GM18870 (cell line): Measurements from ENCODE around the gene ZPR1.
"Not testable (repeated sequence)": the region's sequence is repeated elsewhere in the genome, so short reads cannot be mapped to it uniquely, and the experiment has no call there.

Experiments used
- ATAC-seq: cut with Tn5 transposase; IDR thresholded peaks from one replicate; pipeline ENCODE4 v1.9.1; 2021; ENCODE audit warnings: moderate library complexity; ENCODE audit not compliant: unreplicated experiment

Gene ZPR1

GRCh38 chr11:116771935-116772334 is 15.9 kb downstream of the ZPR1 start:
- no peak for ATAC-seq

DNA sequence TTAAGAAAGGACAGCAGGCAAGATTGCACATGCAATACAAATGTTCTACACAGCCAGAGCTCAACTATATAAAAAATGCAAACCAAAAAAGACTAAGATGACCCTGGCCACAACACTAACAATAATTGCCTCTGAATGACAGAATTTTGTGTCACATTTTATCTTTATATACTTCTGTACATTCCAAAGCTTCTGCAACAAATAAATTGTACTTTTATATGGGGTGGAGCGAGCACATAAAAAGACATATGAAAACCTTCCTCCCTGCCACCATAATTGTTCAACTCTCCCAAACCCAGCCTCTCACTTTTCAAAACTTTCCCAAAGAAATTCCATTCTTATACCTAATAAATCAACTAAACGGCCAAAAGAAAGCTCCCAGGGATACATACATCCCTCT is 25.7 kb downstream of the ZPR1 start:
- ATAC-seq: no peak

DNA sequence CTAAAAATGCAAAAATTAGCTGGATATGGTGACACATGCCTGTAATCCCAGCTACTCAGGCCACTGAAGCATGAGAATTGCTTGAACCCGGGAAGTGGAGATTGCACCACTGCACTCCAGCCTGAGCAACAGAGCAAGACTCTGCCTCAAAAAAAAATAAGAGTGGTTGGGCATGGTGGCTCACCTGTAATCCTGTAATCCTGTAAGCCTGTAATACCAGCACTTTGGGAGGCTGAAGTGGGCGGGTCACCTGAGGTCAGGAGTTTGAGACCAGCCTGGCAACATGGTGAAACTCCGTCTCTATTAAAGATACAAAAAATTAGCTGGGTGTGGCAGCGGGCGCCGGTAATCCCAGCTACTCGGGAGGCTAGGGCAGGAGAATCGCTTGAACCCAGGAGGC is 31.8 kb downstream of the ZPR1 start:
- not testable (repeated sequence) for ATAC-seq

DNA sequence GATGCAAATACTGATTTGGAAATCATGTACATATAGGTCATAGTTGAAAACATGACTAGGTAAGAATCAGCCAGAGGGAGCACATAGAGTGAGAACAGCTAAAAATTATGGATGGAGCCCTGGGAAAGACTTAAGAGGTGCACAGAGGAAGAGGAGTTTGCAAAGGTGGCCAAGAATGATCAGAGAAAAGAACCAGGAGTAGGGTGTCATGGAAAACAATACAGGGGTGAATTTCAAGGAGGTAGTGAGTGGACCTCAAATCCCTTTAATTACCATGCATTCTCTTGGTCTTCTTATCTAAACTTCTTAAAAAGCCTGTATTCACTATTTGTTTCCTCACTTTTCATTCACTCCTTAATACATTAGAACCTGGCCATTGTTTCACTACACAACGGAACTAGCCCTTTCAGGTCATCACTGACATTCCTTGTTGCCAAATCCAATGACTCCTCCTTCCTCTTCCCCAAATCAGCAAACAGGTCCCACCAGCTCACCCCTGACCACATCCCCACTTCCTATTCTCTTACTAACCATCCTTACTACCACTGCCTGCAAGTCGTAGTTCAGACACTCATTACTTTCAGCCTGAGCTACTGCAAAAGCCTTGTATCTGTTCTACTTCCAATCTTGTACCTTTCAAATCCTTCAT is 37.6 kb downstream of the ZPR1 start:
- ATAC-seq: no peak

- ATAC-seq: no peak
Observed at GRCh38 chr11:116742104-116742503, 45.7 kb downstream of the ZPR1 start.

DNA sequence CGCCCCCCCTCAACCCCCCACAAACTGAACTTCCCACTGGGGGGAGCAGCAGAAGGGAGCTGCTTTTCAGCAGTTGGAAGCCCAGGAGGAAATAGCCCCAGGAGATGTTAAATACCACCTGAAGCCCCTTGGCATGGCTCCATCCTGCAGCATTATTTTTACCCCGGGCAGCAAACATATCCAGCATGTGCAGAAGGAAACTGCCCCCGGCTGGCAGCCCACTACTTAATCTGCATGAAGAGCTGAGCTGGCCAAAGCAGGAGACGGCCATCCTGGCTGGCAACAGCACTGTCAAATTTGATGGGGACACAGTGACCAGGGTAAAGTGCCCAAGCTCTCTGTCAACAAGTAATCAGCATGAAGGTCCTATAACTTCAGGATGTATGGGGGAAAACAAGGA is 47.1 kb downstream of the ZPR1 start:
- ATAC-seq: no peak

GRCh38 chr11:116738975-116739374 is 48.8 kb downstream of the ZPR1 start:
- ATAC-seq: no peak

GRCh38 chr11:116736763-116737162 is 51.1 kb downstream of the ZPR1 start:
- ATAC-seq: no peak

DNA sequence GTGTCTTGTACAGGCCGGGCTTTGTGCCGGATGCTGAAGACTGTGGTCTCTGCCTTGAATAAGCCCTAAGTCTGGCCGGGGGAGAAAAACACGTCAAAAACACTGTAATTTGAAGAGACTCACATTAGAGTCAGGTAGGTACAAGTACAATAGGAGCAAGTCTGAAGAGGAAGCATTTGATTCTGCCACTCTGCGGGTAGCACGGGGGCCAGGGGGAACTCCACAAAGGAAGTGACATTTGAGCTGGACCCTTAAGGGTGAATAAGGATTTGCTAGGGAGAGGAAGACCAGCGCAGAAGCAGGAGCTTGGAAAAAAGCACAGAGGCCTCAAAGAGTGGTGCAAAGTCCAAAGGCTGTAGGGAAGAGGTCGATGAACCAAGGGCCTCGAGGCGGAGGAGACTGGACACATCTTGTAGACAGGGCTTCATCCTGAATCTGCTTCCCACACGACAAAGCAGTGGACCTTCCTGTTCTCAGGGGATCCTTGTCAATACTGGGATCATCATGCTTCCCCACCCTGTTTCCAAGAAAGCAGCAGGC is 53.8 kb downstream of the ZPR1 start:
- no peak for ATAC-seq

GRCh38 chr11:116733043-116733755 is 54.6 kb downstream of the ZPR1 start:
- ATAC-seq: no peak

GRCh38 chr11:116732271-116733042 is 55.4 kb downstream of the ZPR1 start:
- ATAC-seq: no peak

- ATAC-seq: no peak
Observed at GRCh38 chr11:116731821-116732220, 56.0 kb downstream of the ZPR1 start.

DNA sequence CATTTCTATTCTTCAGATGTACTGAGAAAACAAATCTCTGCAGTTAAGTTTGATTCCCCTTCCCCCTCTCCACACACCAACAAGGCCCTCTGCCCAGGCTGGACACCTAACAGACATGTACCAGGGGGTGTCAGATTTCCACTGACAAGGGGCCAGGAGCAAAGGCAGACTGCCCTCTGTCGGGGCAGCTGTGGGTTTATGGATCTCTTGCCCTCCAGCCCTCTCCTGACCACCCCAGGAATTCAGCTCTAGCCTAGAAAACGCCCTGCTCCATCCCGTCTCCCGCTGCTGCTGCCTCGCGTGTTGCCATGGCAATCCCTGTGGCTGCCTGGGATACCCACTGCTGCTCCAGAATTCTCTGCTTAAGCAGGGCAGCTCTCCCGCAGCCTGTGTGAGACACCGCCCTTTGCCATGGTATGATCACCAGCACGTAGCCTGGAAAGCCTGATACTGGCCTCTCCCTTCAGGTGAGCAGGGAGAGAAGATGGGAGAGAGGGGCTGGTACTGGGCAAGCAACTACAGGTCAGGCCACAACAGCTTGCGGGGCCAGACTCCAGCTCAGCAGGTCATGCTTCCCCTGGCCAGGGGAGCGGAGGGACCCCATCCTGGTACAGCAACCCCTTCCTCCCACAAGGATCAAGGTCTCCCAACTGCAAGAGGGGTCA is 56.6 kb downstream of the ZPR1 start:
- no peak for ATAC-seq

- ATAC-seq: no peak
Observed at GRCh38 chr11:116730601-116731000, 57.2 kb downstream of the ZPR1 start.

GRCh38 chr11:116730241-116730561 is 57.6 kb downstream of the ZPR1 start:
- ATAC-seq: no peak

DNA sequence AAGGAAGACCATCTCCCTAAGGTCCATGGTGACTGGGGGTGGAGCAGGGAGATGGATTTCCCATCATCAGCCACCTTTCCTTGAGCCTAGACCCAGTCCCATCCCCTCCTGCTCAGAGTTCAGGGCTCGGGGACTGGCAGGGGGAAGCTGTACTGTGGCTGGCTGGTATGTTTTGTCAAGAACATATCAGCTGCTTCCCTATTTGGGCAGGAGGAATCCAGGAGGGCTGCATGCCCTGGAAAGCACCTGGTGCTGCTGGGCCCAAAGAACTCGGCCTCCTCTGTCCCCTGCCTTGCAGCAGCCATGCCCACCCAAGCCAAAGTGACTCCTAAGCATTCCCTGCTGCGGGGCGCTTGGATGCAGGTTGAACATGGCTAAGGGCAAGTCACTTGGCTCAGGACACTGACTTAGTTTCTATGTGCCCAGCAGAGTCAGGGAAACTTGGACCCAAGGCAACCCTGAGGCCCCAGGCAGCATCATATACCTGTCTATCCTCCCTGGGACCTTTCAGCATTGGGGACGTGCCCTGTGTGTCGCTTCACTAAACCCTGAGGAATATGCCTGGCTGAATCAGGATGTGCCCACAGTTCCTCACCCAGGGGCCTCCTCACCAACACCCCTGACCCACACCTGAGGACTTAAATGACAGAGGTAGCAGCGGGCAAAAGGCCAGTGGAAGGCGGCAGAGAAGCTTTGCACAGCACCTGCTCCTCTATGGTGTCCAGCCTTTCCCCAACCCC is 58.2 kb downstream of the ZPR1 start:
- no peak for ATAC-seq

DNA sequence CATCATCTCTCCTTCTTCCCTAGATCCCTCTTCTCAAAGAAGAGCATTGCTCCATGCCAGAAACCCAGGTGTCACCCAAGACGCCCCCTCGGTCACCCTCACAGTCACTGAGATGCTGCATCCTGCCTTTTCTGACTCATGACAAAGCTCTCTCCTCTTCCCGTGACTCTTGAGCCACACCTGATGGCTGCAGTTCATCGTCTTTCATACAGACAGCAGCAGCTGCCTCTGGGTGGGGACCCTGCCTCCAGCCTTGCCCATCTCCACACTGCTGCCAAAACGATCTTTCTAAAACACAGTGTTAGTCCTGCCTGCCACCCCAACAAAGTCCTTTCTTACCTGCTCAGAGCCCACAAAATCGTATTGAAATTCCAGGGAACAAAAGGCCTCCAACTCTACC is 59.8 kb downstream of the ZPR1 start:
- ATAC-seq: no peak

DNA sequence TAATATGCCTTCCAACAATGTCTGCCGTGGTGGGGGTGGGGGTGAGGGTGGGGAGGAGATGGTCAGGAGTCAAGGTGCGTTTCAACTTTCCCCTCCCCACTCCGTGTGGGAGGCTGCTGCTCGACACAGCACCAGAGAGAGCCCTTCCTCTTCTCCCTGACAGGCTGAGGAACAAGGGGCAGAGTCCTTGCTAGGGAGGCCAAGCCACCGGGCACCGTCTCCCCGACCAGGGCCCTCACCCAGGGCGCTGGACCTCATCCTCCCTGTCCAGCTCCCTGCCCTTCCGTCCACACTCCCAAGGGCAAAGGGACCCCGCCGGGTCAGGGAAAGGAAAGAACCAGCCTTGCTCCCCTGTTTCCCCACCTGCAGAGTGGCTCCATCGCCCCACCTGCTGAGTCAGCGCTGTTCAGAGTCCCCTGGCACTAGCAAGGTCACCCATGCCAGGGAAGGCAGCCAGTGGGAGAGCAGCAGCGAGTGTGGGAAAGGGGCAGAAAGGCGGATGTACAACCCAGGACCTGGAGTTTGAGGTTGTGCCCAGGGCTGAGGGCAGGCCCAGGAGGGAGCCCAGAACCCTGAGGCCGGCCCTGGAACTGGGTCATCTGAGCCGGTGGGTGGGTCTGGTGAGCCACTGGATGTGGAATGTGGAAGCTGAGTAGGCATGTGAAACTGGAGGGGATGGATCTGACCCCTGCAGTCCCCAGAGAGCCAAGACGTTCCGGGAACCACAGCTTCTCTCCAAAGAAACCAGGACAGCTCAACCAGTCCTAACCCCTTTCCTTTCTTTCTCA is 62.2 kb downstream of the ZPR1 start:
- ATAC-seq: no peak

- ATAC-seq: no peak
Observed at GRCh38 chr11:116724813-116725212, 63.0 kb downstream of the ZPR1 start.
